ENCODE results near the gene SLC6A17.

Gene SLC6A17

GRCh38 chr1:110207831-110208230 lies 57.5 kb downstream of the SLC6A17 start:
- peak; percentile 68 for DNase-seq (ENCODE audit: low read depth)
- H3K4me3 ChIP-seq (ENCODE audit: low read depth, low read length), result no peak overlapping the region
- TF ChIP-seq POLR2A (IDR thresholded peaks at IDR 0.05; ENCODE audit: extremely low read depth, insufficient read length) (no peak), MYC (IDR thresholded peaks at IDR 0.05; ENCODE audit: low read depth, low read length) (no peak), MAX (IDR thresholded peaks at IDR 0.05; ENCODE audit: low read depth, low read length) (no peak), CTCF (IDR thresholded peaks at IDR 0.05; ENCODE audit: low read depth, low read length) (peak; percentile 84)

- TF ChIP-seq MAX (IDR thresholded peaks at IDR 0.05; ENCODE audit: low read depth, low read length) (no peak), POLR2A (IDR thresholded peaks at IDR 0.05; ENCODE audit: extremely low read depth, insufficient read length) (no peak), MYC (IDR thresholded peaks at IDR 0.05; ENCODE audit: low read depth, low read length) (no peak), CTCF (IDR thresholded peaks at IDR 0.05; ENCODE audit: low read depth, low read length) (no peak)
- H3K4me3 ChIP-seq (ENCODE audit: low read depth, low read length), result no peak overlapping the region
- DNase-seq (ENCODE audit: low read depth), result peak; percentile 18
These were observed 58.8 kb downstream of the SLC6A17 start for GRCh38 chr1:110208916-110209645.

- H3K4me3 ChIP-seq (ENCODE audit: low read depth, low read length), result peak within 1 kb of the TSS; percentile 47
- peak; percentile 48 for TF ChIP-seq POLR2A (IDR thresholded peaks at IDR 0.05; ENCODE audit: extremely low read depth, insufficient read length)
- TF ChIP-seq MYC (IDR thresholded peaks at IDR 0.05; ENCODE audit: low read depth, low read length), result no peak; the same call in 1 of the 2 replicates
- TF ChIP-seq MAX (IDR thresholded peaks at IDR 0.05; ENCODE audit: low read depth, low read length), result peak; percentile 33; the same call in 1 of the 2 replicates
- no peak for TF ChIP-seq CTCF (IDR thresholded peaks at IDR 0.05; ENCODE audit: low read depth, low read length)
- DNase-seq (ENCODE audit: low read depth), result peak; percentile 90
These were observed 59.7 kb downstream of the SLC6A17 start, which contains the start of gene KCNC4 for GRCh38 chr1:110209715-110210603. KCNC4 (plus strand) TSS chr1:110210314; CDS start chr1:110211500, 1,186 bp downstream.

- DNase-seq (ENCODE audit: low read depth), result peak; percentile 72
- TF ChIP-seq MYC (IDR thresholded peaks at IDR 0.05; ENCODE audit: low read depth, low read length) (peak; percentile 59), POLR2A (IDR thresholded peaks at IDR 0.05; ENCODE audit: extremely low read depth, insufficient read length) (no peak), MAX (IDR thresholded peaks at IDR 0.05; ENCODE audit: low read depth, low read length) (peak; percentile 53; the same call in 1 of the 2 replicates)
- peak overlapping the region; percentile 47 for H3K4me3 ChIP-seq (ENCODE audit: low read depth, low read length)
These were observed 60.6 kb downstream of the SLC6A17 start for GRCh38 chr1:110210604-110211495.

- peak overlapping the region; percentile 47 for H3K4me3 ChIP-seq (ENCODE audit: low read depth, low read length)
- DNase-seq (ENCODE audit: low read depth), result no peak
- TF ChIP-seq CTCF (IDR thresholded peaks at IDR 0.05; ENCODE audit: low read depth, low read length) (no peak), MAX (IDR thresholded peaks at IDR 0.05; ENCODE audit: low read depth, low read length) (no peak), POLR2A (IDR thresholded peaks at IDR 0.05; ENCODE audit: extremely low read depth, insufficient read length) (no peak), MYC (IDR thresholded peaks at IDR 0.05; ENCODE audit: low read depth, low read length) (no peak)
These were observed 61.3 kb downstream of the SLC6A17 start for GRCh38 chr1:110211496-110212168.

Data from NB4 (cell line).